ENCODE measurements around the gene ME3.

GRCh38 chr11:86574493-86575207 is 97.8 kb downstream of the ME3 start:
- TF ChIP-seq CTCF (conservative IDR thresholded peaks at IDR 0.05 in 1 of 2, IDR thresholded peaks at IDR 0.05 in 1 of 2; ENCODE audit: low read depth in 1 of 2, low read length in 2 of 2) (no peak), EZH2 (IDR thresholded peaks at IDR 0.05; ENCODE audit: low read length, missing control alignments) (no peak)

All from fibroblast of lung (primary cell).